DMS114 treated with DMSO at 0.1 percent for 48 hours (cell line): Measurements from ENCODE around the gene EIF3K.

Source experiments
- DNase-seq: peaks from one replicate; lab custom pipeline; 2025; ENCODE audit not compliant: unreplicated experiment; lab: John Stamatoyannopoulos, UW

The EIF3K gene

GRCh38 chr19:38648769-38649304 lies 29.8 kb downstream of the EIF3K start:
- no peak for DNase-seq

- no peak for DNase-seq
These were observed 30.6 kb downstream of the EIF3K start for GRCh38 chr19:38649305-38650171.

GRCh38 chr19:38650172-38650775 lies 31.3 kb downstream of the EIF3K start:
- no peak for DNase-seq

GRCh38 chr19:38650911-38651584 lies 32.1 kb downstream of the EIF3K start:
- no peak for DNase-seq

- no peak for DNase-seq
These were observed 34.1 kb downstream of the EIF3K start for GRCh38 chr19:38653028-38653571.

- no peak for DNase-seq
These were observed 35.7 kb downstream of the EIF3K start for GRCh38 chr19:38654628-38655055.

- no peak for DNase-seq
These were observed 36.3 kb downstream of the EIF3K start for GRCh38 chr19:38655148-38655824.

- DNase-seq, result no peak
These were observed 37.4 kb downstream of the EIF3K start for GRCh38 chr19:38656171-38656981.

GRCh38 chr19:38657633-38658222 lies 38.7 kb downstream of the EIF3K start:
- DNase-seq, result no peak

GRCh38 chr19:38658462-38659306 lies 39.7 kb downstream of the EIF3K start:
- no peak for DNase-seq

- no peak for DNase-seq
These were observed 41.7 kb downstream of the EIF3K start for GRCh38 chr19:38660724-38661123.

- DNase-seq, result no peak
These were observed 42.1 kb downstream of the EIF3K start for GRCh38 chr19:38661136-38661535.

GRCh38 chr19:38661996-38662395 lies 43.0 kb downstream of the EIF3K start:
- DNase-seq, result no peak

- DNase-seq, result no peak
These were observed 43.7 kb downstream of the EIF3K start for GRCh38 chr19:38662537-38663155.

- no peak for DNase-seq
These were observed 44.2 kb downstream of the EIF3K start for GRCh38 chr19:38663156-38663651.

- no peak for DNase-seq
These were observed 45.0 kb downstream of the EIF3K start for GRCh38 chr19:38663957-38664502.

- DNase-seq, result no peak
These were observed 45.7 kb downstream of the EIF3K start for GRCh38 chr19:38664503-38665211.
